HS-5 (cell line): Measurements from ENCODE around the gene DENND11.
"Not testable (repeated sequence)": the region's sequence is repeated elsewhere in the genome, so short reads cannot be mapped to it uniquely, and the experiment has no call there.

Source experiments
- DNase-seq: peaks from one replicate; pipeline ENCODE4 v3.0.0-alpha.2; 2012; ENCODE audit warnings: low read depth

Gene DENND11

GRCh38 chr7:141706239-141707064 lies 4.5 kb upstream of the DENND11 start:
- DNase-seq, result no peak

- no peak for DNase-seq
These were observed 2.8 kb upstream of the DENND11 start for GRCh38 chr7:141704741-141705140.

- DNase-seq, result no peak
These were observed 2.1 kb upstream of the DENND11 start for GRCh38 chr7:141704112-141704511.

GRCh38 chr7:141702892-141703291 lies 926 bp upstream of the DENND11 start:
- DNase-seq, result no peak

- no peak for DNase-seq
These were observed 398 bp downstream of the DENND11 start for GRCh38 chr7:141701489-141702046.

- DNase-seq, result no peak
These were observed 1.1 kb downstream of the DENND11 start for GRCh38 chr7:141700848-141701371.

GRCh38 chr7:141700296-141700847 lies 1.6 kb downstream of the DENND11 start:
- no peak for DNase-seq

GRCh38 chr7:141699860-141700259 lies 2.1 kb downstream of the DENND11 start:
- no peak for DNase-seq

GRCh38 chr7:141698247-141699015 lies 3.5 kb downstream of the DENND11 start:
- DNase-seq, result no peak

- DNase-seq, result peak; percentile 46
These were observed 4.6 kb downstream of the DENND11 start for GRCh38 chr7:141697211-141697871.

- no peak for DNase-seq
These were observed 5.6 kb downstream of the DENND11 start for GRCh38 chr7:141696348-141696747.

GRCh38 chr7:141695803-141696289 lies 6.1 kb downstream of the DENND11 start:
- no peak for DNase-seq

- DNase-seq, result no peak
These were observed 8.9 kb downstream of the DENND11 start for GRCh38 chr7:141693082-141693481.

GRCh38 chr7:141691961-141692360 lies 10.0 kb downstream of the DENND11 start:
- DNase-seq, result no peak

GRCh38 chr7:141691540-141691939 lies 10.4 kb downstream of the DENND11 start:
- DNase-seq, result no peak

GRCh38 chr7:141689072-141689825 lies 12.7 kb downstream of the DENND11 start:
- DNase-seq, result not testable (repeated sequence)

GRCh38 chr7:141688043-141688442 lies 13.9 kb downstream of the DENND11 start:
- DNase-seq, result no peak

- DNase-seq, result no peak
These were observed 15.3 kb downstream of the DENND11 start for GRCh38 chr7:141686670-141687069.

- no peak for DNase-seq
These were observed 15.9 kb downstream of the DENND11 start for GRCh38 chr7:141686074-141686473.

- no peak for DNase-seq
These were observed 16.5 kb downstream of the DENND11 start for GRCh38 chr7:141685285-141686023.
